IPS-20b (cell line): Measurements from ENCODE around the gene TCEANC2.
A peak's percentile ranks its signal among the peaks of the same experiment; 100 is the strongest.
"Not testable (repeated sequence)": the region's sequence is repeated elsewhere in the genome, so short reads cannot be mapped to it uniquely, and the experiment has no call there.

Source experiments
- H3K27ac ChIP-seq: one replicate; pipeline ENCODE4 v1.5.1; 2013; ENCODE audit warnings: low read length
- H3K27me3 ChIP-seq: 2 replicates; pipeline ENCODE4 v1.6.1; 2013; ENCODE audit warnings: mild to moderate bottlenecking, low read length, inconsistent platforms; ENCODE audit not compliant: insufficient read depth
- H3K36me3 ChIP-seq: 2 replicates; pipeline ENCODE4 v1.6.1; 2013; ENCODE audit warnings: low read depth, mild to moderate bottlenecking, inconsistent platforms, low read length, moderate library complexity; ENCODE audit not compliant: insufficient read depth
- H3K4me1 ChIP-seq: 2 replicates; pipeline ENCODE4 v1.6.1; 2013; ENCODE audit warnings: mild to moderate bottlenecking, control low read depth, inconsistent platforms, low read length, moderate library complexity; ENCODE audit not compliant: insufficient read depth
- H3K4me3 ChIP-seq: 2 replicates; pipeline ENCODE4 v1.5.1; 2013; ENCODE audit warnings: mild to moderate bottlenecking, low read length, inconsistent platforms
- H3K9ac ChIP-seq: 2 replicates; pipeline ENCODE4 v1.6.1; 2013; ENCODE audit warnings: low read depth, mild to moderate bottlenecking, inconsistent platforms, low read length, moderate library complexity
- H3K9me3 ChIP-seq: 2 replicates; pipeline ENCODE4 v1.6.1; 2013; ENCODE audit warnings: mild to moderate bottlenecking, low read depth, low read length, inconsistent platforms; ENCODE audit not compliant: insufficient read depth

TCEANC2 gene

DNA sequence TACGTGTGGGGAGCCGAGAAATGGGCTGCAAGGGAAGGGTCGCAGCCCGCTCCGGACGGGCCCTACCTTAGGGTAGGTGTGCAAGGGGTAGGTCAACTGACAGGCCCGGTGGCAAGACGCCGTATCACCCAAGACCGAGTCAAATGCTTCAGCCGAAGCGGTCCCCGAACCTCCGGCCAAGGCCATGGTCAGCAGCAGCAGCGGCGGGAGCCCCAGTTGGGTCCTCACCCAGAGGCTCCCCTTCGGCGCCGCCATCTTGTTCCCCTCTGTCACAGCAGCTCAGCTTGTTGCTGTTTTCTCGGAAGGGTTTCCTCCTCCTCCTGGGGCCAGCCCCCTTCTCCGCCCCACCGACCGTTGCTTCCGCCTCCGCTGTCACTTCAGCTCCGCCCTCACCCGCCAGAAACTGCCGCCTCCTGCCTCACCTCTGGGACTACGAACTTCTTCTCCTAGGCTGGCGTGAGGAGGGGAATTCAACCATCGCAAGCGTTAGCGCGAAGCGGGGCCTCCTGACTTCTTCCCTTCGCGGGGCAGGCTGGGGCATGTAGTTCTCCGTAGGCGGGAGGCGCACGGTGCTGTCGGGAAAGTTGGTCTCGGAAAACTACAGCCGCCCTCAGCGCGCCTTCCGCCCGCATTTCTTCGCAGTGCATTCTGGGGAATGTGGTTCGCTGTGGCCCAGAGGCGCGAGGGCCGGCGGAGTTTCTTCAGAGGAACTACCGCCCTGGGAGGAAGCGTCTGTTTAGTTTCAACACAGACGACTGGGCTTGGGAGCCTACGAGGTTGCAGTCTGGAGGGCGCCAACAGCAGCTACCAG lies at the start of gene TCEANC2, which contains the start of gene TMEM59:
Gene TCEANC2, plus strand, starts transcription at position 675 of the 811 bp plus-strand sequence. CDS start 815 bp downstream, outside the sequence.
Gene TMEM59, minus strand, starts transcription at position 271 of the 811 bp plus-strand sequence. Its CDS starts 16 bp downstream, at position 255.
- no peaks in the 10 kb centered on the region for H3K9me3 ChIP-seq
- peak within 1 kb of the TSS; percentile 86 for H3K4me3 ChIP-seq
- H3K27me3 ChIP-seq, result no peaks in the 10 kb centered on the region
- H3K9ac ChIP-seq, result peak within 1 kb of the TSS; percentile 90
- no peaks in the 10 kb centered on the region; the same call in 1 of the 2 replicates for H3K4me1 ChIP-seq
- no peaks in the 10 kb centered on the region for H3K36me3 ChIP-seq
- peak within 1 kb of the TSS; percentile 64 for H3K27ac ChIP-seq

DNA sequence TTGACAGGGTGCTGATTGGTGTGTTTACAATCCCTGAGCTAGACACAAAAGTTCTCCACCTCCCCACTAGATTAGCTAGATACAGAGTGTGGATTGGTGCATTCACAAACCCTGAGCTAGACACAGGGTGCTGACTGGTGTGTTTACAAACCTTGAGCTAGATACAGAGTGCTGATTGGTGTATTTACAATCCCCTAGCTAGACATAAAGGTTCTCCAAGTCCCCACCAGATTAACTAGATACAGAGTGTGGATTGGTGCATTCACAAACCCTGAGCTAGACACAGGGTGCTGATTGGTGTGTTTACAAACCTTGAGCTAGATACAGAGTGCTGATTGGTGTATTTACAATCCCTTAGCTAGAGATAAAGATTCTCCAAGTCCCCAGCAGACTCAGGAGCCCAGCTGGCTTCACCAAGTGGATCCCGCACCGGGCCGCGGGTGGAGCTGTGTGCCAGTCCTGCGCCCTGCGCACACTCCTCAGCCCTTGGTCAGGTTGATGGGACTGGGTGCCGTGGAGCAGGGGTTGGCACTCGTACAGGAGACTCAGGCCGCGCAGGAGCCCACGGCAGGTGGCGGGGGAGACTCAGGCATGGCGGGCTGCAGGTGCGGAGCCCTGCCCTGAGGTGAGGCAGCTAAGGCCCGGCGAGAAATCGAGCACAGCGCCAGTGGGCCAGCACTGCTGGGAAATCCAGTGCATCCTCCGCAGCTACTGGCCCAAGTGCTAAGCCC lies 49.5 kb upstream of the TCEANC2 start:
- not testable (repeated sequence) for H3K27ac ChIP-seq, H3K36me3 ChIP-seq, H3K27me3 ChIP-seq, H3K9me3 ChIP-seq, H3K4me3 ChIP-seq, H3K9ac ChIP-seq, H3K4me1 ChIP-seq

DNA sequence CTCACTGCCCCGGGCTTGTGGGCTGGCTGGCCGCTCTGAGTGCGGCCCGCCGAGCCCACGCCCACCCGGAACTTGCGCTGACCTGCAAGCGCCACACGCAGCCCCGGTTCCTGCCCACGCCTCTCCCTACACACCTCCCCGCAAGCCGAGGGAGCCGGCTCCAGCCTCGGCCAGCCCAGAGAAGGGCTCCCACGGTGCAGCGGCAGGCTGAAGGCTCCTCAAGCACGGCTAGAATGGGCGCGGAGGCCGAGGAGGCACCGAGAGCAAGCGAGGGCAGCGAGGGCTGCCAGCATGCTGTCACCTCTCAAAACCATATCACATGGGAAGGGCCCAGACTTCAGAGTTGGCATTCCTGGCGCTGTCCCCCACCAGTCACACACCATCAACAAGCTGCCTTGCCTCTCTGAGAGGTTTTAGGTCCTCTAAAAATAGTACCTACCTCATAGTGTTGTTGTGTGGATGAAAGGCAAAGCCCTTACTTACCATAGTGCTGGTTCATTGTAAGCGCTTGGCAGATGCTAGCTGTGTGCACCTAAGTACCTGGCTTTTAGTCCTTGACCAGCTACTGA lies 48.8 kb upstream of the TCEANC2 start:
- H3K27me3 ChIP-seq, result no peaks in the 10 kb centered on the region
- no peak overlapping the region for H3K9ac ChIP-seq
- H3K27ac ChIP-seq, result no peak overlapping the region
- H3K36me3 ChIP-seq, result no peaks in the 10 kb centered on the region
- H3K4me3 ChIP-seq, result no peak overlapping the region
- no peaks in the 10 kb centered on the region; the same call in 1 of the 2 replicates for H3K9me3 ChIP-seq
- no peaks in the 10 kb centered on the region for H3K4me1 ChIP-seq

DNA sequence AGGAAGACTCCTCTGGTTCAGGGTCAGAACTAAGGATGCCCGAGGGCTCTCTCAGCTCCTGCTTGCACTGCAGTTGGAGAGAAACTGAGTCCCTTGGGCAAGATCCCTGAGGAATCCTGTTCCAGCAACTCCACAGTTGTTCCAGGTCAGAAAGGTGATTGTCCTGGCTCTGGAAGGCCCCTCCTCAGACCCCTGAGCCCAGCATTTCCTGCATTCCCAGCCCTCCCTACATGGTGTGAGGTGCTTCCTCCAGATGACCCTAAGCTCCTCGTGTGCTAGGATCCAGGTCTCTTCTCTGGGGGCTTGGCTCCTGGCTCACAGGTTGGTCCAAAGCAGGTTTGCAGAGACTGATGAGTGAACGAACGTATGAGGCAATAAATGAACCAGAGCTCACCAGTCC lies 46.9 kb upstream of the TCEANC2 start:
- H3K4me3 ChIP-seq, result no peak overlapping the region
- H3K4me1 ChIP-seq, result no peaks in the 10 kb centered on the region
- no peaks in the 10 kb centered on the region; the same call in 1 of the 2 replicates for H3K9me3 ChIP-seq
- H3K9ac ChIP-seq, result no peak overlapping the region
- H3K27me3 ChIP-seq, result no peaks in the 10 kb centered on the region
- H3K36me3 ChIP-seq, result no peaks in the 10 kb centered on the region
- no peak overlapping the region for H3K27ac ChIP-seq

DNA sequence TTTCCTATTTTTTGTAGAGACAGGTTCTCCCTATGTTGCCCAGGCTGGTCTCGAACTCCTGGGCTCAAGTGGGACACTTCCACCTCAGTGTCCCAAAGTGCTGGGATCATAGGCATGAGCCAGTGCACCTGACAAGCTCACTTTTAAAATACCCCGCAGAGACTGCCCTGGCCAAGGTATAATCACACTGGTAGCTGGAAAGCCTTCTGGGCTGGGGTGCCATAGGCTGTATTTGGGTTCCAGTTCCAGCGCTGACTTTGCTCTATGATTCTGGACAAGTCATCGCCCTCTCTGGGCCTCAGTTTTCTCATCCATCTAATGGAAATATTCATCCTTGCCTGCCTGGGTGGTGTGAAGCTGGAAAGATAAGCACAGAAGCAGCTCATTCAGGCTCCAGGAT lies 45.8 kb upstream of the TCEANC2 start:
- no peak overlapping the region for H3K4me3 ChIP-seq
- no peaks in the 10 kb centered on the region for H3K27me3 ChIP-seq
- no peak overlapping the region for H3K27ac ChIP-seq
- H3K4me1 ChIP-seq, result no peaks in the 10 kb centered on the region
- no peaks in the 10 kb centered on the region; the same call in 1 of the 2 replicates for H3K9me3 ChIP-seq
- H3K9ac ChIP-seq, result no peak overlapping the region
- H3K36me3 ChIP-seq, result no peaks in the 10 kb centered on the region

DNA sequence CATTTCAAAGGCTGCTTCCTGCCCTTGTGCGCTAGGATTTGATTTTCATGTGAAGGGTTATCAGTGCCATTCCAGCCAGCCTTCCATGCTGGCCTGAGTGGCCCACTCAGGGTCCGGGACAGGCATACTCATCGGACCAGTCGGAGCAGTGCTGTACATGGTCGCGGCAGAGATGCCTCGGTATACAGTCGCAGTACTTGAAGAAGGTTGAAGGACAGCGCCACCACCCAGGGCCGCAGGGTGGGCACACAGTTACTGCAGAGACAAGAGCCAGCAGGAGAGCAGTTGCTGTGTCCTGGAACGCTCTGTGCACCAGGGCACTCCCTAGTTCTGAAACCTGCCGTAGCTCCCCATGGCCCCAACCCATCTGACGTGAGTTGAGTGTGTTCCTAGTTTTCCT lies 44.5 kb upstream of the TCEANC2 start:
- Histone ChIP-seq H3K27ac (no peak overlapping the region), H3K9ac (no peak overlapping the region), H3K27me3 (no peaks in the 10 kb centered on the region), H3K4me3 (no peak overlapping the region), H3K9me3 (no peaks in the 10 kb centered on the region; the same call in 1 of the 2 replicates), H3K4me1 (no peaks in the 10 kb centered on the region), H3K36me3 (no peaks in the 10 kb centered on the region)

DNA sequence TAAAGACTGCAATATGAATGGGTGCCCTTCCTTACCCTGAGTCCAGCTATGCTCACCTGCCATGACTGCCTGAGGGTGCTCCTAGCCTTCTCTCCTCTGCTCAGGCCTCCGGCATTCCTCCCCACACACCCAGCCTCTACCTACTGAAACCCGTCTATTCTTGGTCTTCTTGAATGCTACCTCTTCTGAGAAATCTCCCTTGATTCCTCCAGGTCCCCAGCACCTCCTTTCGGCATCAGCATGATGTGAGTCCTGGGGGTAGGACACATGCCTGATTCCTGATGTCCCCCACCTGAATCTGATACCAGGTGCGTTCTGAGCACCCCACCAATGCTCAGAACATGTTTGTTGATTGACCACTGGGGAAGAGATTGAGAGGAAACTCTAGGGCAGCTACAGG lies 44.0 kb upstream of the TCEANC2 start:
- Histone ChIP-seq H3K9me3 (no peaks in the 10 kb centered on the region; the same call in 1 of the 2 replicates), H3K36me3 (no peaks in the 10 kb centered on the region), H3K4me1 (no peaks in the 10 kb centered on the region), H3K4me3 (no peak overlapping the region), H3K9ac (no peak overlapping the region), H3K27me3 (no peaks in the 10 kb centered on the region), H3K27ac (no peak overlapping the region)

DNA sequence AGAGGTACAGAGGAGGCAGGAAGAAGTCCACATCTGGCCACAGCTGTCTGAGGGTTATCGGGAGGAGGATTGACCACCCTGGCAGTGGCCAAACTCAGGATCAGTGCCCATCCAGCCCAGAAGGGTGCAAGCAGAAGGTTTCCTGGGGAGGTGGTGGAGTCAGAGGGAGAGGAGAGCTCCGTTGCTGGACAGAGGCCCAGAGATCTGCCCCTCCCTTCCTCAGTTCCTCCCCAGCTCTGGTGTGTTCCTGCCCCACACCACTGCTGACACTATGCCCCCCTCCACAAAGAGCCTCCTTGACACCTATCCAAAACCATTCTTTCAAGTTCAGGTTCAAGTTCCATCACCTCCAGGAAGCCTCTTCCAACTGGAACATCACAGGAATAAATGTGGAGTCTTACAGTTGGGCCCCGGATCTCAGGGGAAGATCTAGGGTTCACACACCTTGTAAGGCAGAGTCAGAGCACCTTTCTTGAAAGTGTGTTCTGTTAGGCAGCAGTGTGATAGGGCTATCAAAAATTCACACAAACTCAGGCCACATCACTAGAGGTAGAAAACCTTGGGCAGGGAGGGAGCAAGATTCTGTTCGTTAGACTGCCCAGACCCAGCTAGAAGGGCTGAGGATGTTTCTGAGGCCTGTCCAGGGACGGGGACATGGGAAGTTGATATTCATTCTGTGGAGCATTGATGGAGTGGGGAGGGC lies 42.8 kb upstream of the TCEANC2 start:
- no peak overlapping the region for H3K27ac ChIP-seq
- no peaks in the 10 kb centered on the region for H3K27me3 ChIP-seq
- H3K4me3 ChIP-seq, result no peak overlapping the region
- H3K9ac ChIP-seq, result no peak overlapping the region
- no peaks in the 10 kb centered on the region for H3K9me3 ChIP-seq
- H3K36me3 ChIP-seq, result no peaks in the 10 kb centered on the region
- no peaks in the 10 kb centered on the region for H3K4me1 ChIP-seq

DNA sequence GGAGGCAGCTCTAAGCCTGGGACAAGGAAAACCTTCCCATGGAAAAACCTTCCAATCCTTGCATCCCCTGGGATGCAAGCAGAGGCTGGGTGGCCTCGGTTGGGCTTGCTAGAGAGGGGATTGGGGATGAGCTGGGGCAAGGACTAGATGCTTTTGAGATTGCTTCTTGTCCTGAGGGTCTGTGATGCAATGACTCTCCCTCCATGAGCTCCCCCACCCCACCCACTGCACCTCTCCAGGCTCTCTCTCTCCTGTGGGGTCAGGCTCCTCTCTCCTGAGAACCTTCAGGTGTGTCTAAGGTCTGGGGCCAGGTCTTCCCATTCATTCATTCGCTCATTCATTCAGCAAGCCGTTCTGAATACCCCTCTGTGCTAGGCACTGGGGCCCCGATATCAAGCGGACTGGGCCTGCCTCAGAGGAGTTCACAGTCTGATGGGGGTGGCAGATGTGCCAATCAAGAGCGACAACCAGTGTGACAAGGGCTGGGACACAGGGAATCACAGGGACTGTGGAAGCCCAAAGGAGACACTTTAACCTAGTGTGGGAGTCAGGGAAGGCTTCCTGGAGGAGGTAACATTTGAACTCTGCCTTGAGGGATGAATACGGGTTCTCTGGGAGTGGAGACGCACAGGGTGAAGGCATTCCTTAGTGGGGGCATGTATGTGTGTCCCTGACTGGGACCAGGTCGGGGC lies 41.9 kb upstream of the TCEANC2 start:
- no peaks in the 10 kb centered on the region for H3K36me3 ChIP-seq
- H3K4me3 ChIP-seq, result no peak overlapping the region
- H3K9ac ChIP-seq, result no peak overlapping the region
- no peaks in the 10 kb centered on the region for H3K9me3 ChIP-seq
- no peaks in the 10 kb centered on the region for H3K27me3 ChIP-seq
- H3K27ac ChIP-seq, result no peak overlapping the region
- H3K4me1 ChIP-seq, result no peaks in the 10 kb centered on the region

DNA sequence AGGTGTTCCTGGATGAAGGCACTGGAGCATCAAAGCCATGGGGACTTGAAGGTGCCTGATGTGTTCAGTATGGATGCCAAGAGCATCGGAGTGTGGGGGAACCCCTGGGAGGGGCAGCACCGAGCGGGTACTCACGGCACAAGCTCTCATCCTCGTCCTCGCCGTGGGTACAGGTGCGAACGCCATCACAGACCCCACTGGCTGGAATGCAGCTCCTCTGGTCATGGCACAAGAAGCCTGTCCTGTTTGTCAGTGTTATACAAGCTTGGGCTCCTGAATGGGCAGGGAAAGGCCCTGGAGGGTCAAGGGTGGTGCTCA lies 41.4 kb upstream of the TCEANC2 start:
- Histone ChIP-seq H3K27me3 (no peaks in the 10 kb centered on the region), H3K27ac (no peak overlapping the region), H3K4me1 (no peaks in the 10 kb centered on the region), H3K4me3 (no peak overlapping the region), H3K9ac (no peak overlapping the region), H3K36me3 (no peaks in the 10 kb centered on the region), H3K9me3 (no peaks in the 10 kb centered on the region)

DNA sequence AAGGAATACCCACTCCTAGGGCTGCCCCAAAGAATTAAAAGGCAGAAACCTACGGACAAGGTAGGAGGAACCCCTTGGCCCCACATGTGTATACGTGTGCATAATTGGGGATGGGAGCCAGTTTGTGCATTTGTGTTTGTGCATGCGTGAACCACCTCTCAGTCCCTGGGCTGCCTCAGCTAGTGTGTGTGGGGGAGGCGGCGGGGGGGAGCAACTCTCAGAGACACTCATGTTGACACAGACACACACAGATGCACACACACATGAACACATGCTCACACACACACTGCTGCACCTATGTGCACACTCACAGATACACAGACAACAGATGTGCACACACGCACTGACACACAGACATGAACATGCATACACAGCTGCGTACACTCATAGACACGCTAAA lies 40.5 kb upstream of the TCEANC2 start:
- no peaks in the 10 kb centered on the region for H3K27me3 ChIP-seq

More for the DNA sequence above, 40.5 kb upstream of the TCEANC2 start:
- Histone ChIP-seq H3K4me1 (no peaks in the 10 kb centered on the region), H3K36me3 (no peaks in the 10 kb centered on the region), H3K9ac (no peak overlapping the region), H3K4me3 (no peak overlapping the region), H3K9me3 (no peaks in the 10 kb centered on the region), H3K27ac (no peak overlapping the region)
